Measurements from ENCODE around the gene POT1.

Gene POT1

DNA sequence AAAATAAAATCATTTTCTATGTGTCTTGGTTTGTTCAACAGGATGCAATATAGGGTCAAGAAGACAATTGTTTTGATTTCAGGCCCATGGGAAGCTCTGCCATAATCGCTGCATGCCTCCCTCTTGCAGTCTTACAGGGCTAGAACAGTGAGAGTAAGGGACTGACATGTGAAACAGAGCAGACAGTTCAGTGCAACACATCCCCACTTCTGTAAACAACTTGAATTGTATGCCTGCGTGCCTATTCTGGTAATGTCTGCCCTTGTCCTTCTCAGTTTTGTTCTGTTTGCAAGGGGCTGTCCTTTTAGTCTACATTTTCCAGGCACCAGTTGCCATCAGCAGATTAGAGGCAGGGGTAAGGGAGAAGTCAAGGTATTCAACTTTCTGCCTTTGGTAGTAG, 129.2 kb downstream of the POT1 start:
- no peak for DNase-seq

DNA sequence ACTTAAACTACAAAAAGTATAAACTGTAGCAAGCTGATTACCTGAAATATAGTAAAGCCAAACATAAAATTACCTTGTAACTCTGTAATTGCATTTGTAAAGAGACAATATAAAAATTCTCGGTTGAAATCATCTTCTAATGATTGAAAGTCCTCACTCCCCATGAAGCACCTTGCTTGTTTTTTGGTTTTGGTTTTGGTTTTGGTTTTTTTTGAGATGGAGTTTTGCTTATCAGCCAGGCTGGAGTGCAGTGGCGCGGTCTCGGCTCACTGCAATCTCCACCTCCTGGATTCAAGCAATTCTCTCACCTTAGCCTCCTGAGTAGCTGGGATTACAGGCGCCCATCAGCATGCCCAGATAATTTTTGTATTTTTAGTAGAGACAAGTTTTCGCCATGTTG, 130.2 kb downstream of the POT1 start:
- no peak for DNase-seq

DNA sequence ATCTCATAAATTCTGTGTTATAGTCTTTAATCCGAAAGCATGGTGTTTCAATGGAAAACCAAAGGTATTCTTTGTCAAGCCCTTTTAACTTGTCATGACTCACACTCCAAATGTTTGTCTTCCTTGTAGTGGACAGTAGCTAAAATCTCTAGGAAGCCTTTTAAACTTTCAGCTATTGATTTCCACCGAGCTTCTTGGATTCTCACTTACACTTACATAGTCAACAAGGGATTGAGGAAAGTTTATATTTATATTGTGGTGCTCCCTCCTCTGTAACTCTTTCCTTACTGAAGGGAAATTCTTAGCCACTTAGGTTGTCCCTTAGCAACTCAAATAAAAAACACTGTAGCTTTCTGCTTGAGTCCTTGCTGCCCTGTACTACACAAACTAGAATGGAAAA, 132.9 kb downstream of the POT1 start:
- no peak for DNase-seq

DNA sequence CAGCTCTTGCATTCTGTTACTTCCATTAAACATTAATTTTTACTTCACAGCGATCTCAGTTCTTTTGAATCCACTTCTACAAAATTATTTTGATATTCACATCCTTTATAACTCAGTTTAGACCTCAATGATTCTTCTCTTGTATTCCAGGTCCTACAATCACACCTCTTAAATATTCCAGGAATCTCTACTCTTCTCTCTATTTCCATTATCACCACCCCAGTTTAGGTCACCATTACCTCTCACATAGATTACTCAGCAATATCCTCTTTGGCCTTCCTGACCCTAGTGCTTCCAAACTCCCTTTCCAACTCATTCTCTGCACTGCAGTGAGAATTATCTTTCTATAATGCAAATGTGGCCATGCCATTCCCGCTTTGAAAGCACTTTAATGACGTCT, 136.9 kb downstream of the POT1 start:
- DNase-seq = no peak

DNA sequence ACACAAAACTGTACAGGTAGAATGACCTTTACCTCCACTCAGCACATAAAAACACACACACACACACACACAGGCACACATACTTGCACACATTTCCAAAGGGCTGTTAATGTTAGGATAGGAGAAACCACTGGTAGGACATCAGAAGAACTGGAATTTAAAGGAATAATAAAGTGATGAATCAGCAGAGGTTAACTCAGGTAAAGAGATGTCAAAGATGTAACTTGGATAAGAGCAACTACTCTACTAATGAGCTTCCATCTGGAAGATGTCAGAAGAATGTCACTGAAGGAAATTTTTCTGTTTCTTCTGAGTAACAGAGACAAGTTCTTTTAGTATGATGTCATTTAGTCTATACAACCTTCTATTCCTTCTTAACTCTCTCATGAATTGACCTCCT, 137.6 kb downstream of the POT1 start:
- no peak for DNase-seq

DNA sequence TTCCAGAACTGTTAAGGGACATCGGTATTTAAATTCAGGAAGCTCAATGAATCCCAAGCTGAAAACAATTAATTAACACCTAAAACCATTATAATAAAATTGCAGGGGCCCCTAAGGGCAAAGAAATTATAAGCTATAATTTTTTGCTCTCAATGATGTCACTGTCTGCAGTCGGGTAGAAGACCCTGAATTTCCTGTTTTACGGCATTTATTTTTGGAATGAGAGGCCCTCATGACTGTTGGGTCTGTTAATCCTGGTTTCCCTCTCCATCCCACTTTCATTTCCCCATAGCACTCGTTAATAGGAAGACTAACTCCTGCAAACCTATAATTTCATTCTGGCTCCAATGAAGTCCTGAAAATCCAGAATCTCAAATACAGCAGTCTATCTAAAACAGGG, 138.2 kb downstream of the POT1 start:
- DNase-seq = no peak

DNA sequence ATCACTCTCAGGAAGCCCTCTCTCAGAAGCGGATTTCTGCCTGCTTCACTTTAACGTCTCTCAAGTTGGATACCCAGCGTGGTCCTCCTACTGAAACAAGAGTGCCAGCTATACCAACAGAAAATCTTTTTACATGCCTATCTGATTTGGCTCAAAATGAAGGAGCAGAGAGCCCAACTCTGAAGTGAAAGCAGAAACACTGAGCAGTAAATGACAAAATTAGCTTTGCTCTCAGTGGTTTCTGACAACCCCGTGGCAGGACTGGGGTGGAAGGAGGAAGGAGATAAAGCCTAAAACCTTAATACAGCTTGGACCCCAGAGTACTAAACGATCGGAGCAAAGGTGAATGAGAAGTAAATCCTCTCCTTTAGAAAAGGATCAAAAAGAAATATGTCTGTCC, 139.0 kb downstream of the POT1 start:
- no peak for DNase-seq

DNA sequence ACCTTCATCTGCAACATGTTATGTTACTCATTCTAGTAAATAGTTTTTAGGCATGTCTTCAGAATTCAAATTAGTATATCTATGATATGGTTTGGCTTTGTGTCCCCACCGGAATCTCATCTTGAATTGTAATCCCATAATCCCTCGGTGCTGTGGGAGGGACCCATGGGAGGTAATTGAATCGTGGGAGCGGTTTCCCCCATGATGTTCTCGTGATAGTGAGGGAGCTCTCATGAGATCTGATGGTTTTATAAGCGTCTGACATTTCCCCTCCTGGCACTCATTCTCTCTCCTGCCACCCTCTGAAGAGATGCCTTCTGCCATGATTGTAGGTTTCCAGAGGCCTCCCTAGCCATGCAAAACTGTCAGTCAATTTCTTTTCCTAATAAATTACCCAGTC, 143.6 kb downstream of the POT1 start:
- DNase-seq = no peak

DNA sequence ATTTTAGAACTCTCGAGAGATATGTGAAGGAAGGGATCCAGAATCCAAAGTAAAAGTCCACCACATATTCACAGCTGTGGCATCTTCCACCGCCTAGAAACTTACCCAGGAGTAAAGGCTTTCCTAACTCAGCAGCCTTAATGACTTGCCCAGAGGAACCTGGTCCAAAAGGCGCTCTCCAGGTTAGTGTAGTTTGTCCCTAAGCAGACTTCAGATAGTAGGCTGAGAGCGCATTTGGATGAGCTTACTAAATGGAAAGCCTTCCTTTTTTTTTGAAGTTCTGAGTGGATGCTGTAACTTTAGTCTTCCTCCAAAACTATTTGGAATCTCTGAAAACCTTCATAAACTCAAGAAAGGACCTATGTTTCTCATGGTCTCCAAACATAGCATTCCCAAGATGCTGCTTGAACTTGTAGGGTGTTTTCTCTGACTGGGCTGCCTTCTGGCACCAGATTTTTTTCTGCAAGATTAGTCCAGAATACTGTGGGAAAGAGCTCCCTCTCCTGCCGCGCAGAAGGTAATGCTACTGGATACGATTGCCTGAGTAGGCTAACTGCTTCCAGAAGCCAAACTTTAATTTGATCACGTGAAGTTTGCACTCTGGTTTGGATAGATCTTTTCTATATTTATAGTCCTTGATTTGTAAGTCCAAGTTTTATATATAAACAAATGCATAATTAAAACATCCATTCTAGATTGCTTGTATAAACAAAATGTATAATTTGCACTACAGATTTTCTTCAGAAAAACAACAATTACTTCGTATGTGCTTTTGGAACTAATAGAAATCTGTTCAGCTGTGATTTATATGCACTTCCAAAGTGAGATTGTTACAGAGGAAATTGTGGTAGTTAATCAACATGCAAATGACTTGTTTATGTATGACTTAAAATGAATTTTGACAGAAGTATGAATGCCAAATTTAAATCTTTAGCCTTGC, 144.5 kb downstream of the POT1 start:
- DNase-seq = no peak

DNA sequence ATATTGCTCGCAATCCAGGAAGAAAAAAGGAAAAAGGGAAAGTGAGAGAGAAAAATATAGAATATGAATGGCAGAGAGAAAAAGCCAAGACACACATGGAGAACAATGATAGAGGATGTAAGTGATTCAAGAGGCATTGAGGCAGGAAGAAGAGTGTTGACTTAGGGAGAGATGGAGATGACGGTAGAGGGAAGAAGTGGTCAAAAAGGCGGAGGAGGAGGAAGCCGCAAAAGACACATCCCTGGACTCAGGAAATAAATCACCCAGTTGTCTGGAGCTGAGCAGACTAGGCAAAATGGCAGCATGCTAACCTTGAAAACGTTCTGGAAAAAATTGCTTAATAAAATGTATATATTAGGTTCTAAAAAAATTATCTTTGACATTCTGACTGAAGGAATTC, 146.4 kb downstream of the POT1 start:
- DNase-seq = no peak

DNA sequence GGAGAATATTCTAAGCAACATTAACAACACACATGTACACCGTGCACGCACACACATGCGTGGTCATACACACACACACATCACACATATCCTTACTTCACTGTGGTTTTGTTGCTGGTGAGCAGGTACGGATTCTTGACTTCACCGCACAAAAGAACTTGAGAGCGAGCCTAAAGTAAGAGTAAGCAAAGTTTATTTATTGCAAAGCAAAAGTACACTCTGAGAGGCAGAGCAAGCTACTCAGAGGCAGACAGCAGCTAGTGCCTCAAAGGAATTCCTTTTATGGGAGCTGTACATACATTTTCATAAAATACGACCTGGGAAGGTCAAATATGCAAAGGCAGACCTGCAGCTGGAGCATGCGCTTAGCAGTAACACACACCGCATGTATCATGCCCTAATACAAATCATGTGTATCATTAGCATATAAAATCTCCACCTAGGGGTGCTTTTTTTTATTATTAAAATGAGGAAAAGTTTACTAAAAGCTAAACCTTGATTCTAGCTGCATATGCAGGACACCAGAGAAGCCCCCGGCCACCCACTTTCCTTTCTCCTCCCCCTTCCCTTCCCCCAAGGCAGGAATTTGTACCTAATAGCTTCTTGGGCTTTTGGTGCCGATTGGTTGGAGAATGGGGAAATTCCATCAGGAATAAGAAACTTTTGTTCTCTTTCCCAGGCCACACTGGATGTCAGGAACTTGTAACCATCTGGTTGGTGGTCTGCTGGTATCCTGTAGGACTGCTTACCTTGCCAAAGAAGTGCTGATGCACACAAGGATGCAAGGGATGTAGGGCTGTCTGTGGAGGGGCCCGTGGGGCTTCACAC, 147.5 kb downstream of the POT1 start:
- DNase-seq = no peak

DNA sequence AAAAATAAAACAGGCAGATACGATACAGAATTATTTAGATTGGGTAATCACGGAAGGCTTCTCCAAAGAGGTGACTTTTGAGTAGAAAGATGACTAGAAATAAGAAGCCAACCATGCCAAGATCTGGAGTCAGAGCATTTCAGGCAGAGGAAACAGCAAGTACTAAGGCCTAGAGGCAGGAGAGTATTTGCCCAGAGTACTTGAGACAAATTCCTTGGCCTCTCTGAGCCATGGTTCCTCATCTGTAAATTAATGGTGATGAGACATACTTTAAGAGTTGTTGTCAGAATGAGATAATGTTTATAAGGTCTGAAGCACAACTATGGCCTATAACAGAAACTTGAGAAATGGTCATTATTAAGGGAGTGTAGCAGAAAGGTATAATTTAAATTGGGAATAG, 148.2 kb downstream of the POT1 start:
- no peak for DNase-seq

DNA sequence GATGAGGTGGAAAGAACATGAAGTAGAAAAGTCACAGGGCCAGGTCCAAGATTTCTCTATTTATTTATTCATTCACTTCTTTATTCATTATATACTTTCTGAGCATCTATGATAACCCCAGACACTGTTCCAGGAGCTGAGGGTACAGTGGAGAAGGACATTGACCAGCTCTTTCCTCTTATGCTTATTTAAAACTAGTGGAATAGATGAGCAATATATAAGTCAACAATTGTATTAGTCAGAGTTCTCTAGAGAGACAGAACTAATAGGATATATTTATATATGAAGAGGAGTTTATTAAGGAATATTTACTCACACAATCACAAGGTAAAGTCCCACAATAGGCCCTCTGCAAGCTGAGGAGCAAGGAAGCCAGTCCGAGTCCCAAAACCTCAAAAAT, 149.0 kb downstream of the POT1 start:
- no peak for DNase-seq

DNA sequence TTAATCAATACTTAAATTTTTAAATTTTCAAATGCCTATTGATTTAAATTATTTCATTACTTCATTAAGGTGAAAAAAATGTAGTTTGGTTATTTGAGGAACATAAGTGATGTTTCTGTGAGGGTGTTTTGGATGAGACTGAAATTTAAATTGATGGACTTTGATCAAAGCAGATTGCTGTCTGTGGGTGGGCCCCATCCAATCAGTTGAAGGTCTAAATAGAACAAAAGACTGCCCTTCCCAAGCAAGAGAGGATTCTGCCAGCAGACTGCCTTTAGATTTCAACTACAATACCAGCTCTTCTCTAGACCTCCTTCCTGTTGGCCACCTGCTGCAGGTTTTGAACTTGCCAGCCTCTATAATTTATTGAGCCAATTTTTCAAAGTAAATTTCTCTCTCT, 149.6 kb downstream of the POT1 start:
- no peak for DNase-seq

DNA sequence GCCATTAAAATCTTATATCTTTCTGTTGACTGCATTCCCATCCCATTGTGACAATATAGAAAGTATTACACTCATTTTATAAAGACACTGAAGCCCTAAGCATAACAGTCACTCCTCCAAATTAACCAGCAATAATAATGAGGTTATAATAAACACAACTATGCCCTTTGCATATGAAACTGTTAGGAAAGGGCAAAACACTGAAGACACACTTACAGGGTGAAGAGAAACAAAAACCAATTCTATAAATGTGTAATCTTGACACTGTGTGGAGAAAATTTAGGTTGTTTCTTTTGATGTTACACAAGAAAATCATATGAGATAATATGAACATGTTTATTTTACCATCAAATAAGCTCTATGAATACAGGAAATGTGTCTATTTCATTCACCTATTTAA, 150.0 kb downstream of the POT1 start:
- no peak for DNase-seq

DNA sequence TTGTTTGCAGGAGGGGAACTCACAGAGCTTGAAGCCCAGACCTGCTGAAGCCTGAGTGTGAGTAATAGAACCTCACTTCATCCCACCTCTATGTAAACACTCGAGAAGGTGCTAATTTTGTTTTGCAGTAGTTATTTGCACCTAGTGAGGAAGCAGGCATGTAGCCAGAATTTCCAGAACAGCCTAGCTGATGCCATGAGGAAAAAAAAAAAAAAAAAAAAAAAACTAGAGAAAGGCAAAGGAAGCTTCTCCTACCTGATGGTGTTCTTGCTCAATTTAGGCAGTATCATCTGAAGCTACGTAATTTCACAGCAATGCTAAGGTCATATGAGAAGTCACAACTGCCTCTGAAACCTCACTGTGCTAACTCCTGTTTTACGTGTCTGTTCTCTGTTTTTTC, 150.4 kb downstream of the POT1 start:
- DNase-seq = no peak

DNA sequence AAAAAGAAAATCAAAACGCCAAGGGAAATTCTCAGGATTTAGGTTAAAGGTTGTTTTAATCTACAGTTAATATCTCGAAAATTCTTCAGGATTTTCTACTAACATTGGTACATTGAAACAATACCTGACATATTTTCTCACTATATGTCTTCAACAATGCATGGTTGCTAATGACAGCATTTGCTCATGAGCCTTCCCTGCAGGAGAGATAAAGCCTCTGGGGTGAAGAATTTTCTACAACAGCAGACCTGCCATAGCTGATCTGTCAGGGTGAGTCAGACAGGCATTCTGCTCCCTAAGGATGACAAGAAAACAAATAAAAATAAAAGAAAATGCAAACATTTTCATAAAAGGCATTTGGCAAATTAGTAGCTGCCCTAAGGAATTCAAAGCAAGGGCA, 152.4 kb downstream of the POT1 start:
- no peak for DNase-seq

DNA sequence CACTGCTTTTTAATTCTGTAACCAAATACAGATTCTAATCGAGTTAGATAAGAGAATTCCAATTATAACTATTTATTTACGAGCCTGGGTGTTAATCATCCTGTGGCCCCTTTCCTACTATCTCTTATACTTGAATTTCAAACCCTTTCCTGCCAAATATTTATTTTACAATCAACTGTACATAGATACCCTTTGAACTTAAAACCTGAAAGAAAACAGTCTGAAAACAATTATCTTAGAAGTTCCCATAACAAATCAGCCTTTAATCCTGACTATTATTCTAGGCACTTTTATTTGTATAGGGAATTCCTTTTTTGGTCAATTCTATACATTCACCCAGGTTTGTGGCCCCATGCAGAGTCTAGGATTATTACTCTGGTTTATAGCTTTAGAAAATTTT, 153.5 kb downstream of the POT1 start:
- no peak for DNase-seq

DNA sequence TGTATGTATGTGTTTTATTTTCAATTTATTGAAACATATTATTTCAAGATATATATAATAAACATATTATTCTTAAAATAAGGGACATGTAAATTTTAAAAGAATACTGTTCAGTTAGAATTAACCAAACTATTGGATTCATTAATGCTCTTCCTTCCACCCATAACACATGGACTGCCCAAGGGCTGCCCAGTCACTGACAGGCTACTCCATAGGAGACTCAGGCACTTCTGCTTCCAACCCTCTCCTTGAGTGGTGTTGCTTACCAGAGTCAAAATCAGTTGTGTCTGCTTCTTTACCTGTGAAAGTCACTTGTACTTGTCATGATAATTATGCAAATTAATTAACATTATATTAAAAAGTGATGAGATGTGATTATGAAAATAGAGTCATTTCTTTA, 154.2 kb downstream of the POT1 start:
- DNase-seq = no peak

DNA sequence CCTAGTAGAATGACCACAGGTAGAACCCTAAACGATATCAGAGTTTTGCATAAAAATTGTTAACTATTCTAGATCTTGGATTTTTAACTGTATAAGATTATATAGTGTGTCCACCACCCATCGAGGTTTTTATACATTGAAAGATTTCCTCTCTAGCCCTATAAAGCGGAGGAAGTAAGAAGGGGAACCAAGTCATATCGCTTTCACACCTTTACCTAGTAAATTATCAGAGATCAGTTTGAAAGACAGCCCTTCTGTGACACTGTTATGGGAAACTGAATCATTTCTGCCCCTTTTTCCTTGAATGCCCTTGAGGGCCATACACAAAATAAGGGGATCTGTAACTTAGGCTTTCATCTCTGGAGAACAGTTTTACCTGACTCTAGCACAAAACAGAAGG, 155.7 kb downstream of the POT1 start:
- DNase-seq = no peak

DNA sequence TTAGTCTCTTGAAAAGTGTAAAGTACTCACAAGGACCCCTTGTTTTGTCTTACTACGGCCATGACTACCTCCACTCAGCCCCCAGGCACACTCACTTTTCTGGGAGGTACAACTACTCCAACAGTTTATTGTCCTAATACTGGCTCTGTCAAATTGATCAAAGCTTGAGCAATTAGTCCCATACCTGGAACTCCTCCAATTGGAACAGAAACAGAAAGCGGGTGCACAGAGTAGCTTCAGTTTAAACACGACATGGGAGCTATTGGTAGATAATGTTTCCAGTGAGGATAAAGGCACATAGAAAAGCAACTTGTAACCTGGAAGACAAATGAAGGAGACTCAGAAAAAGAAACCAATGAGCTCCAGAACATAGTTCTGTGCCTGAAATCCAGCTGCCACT, 156.3 kb downstream of the POT1 start:
- no peak for DNase-seq

Data from GF-D8 (cell line).